Spleen (tissue), 7 donors: ENCODE results near the gene DPY19L2.
"Not testable (repeated sequence)": the region's sequence is repeated elsewhere in the genome, so short reads cannot be mapped to it uniquely, and the experiment has no call there.

Source experiments
- POLR2A ChIP-seq, 3 donors: fragments of 450-650 bp; IDR thresholded peaks; one replicate each; pipeline ENCODE4 v1.5.1; 2017; ENCODE audit warnings: antibody characterized with exemption in 3 of 3, mild to moderate bottlenecking in 1 of 3
- TF ChIP-seq, protein P1 (sequence below), 11 experiments: fragments of 200-600 bp in 7 of 11; fragments of 450-650 bp in 4 of 11; sonication (generic) in 4 of 11; IDR thresholded peaks in 8 of 11; conservative IDR thresholded peaks in 3 of 11; 1 replicate in 7 of 11; 2 replicates in 4 of 11; pipeline versions ENCODE4 v1.4.0 to v1.8.0; 2016 to 2021; ENCODE audit warnings: antibody characterized with exemption in 11 of 11, inconsistent platforms in 4 of 11, mild to moderate bottlenecking in 1 of 11
- donor health status: DM: no; HTN: no; CAD: no; lungs with moderate emphysema.
- donor health status: DM: no; HTN: no; CAD: no.
- donor health status: DM: no; HTN: no; CAD: no.

GRCh38 chr12:63655543-63656257, 12.6 kb downstream of the DPY19L2 start:
- not testable (repeated sequence) for TF ChIP-seq POLR2A (IDR thresholded peaks at IDR 0.05)
- TF ChIP-seq, protein P1, sequence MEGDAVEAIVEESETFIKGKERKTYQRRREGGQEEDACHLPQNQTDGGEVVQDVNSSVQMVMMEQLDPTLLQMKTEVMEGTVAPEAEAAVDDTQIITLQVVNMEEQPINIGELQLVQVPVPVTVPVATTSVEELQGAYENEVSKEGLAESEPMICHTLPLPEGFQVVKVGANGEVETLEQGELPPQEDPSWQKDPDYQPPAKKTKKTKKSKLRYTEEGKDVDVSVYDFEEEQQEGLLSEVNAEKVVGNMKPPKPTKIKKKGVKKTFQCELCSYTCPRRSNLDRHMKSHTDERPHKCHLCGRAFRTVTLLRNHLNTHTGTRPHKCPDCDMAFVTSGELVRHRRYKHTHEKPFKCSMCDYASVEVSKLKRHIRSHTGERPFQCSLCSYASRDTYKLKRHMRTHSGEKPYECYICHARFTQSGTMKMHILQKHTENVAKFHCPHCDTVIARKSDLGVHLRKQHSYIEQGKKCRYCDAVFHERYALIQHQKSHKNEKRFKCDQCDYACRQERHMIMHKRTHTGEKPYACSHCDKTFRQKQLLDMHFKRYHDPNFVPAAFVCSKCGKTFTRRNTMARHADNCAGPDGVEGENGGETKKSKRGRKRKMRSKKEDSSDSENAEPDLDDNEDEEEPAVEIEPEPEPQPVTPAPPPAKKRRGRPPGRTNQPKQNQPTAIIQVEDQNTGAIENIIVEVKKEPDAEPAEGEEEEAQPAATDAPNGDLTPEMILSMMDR (IDR thresholded peaks at IDR 0.05 in 8 of 11, conservative IDR thresholded peaks at IDR 0.05 in 3 of 11): not testable (repeated sequence)
